A549 (cell line): ENCODE data around the gene DPPA2. TPM values are rescaled to one million over a fixed set of nuclear protein-coding genes. Genes with fewer than 3 reads are reported as not detected.
A peak's percentile ranks its signal among the peaks of the same experiment; 100 is the strongest.

Experiments
- BHLHE40 ChIP-seq: IDR thresholded peaks from 2 replicates; pipeline ENCODE4 v1.6.1; 2012; ENCODE audit warnings: low read depth, low read length, inconsistent platforms
- CBX2 ChIP-seq: fragments of 200-600 bp; sonication (generic); IDR thresholded peaks from 2 replicates; pipeline ENCODE4 v1.6.1; 2016; ENCODE audit warnings: low read depth, mild to moderate bottlenecking, borderline replicate concordance
- EHMT2 ChIP-seq: fragments of 200-600 bp; sonication (generic); IDR thresholded peaks from 2 replicates; pipeline ENCODE4 v1.6.1; 2016; ENCODE audit warnings: antibody characterized with exemption, low read depth, mild to moderate bottlenecking, moderate library complexity
- ELK1 ChIP-seq: fragments of 150-350 bp; IDR thresholded peaks from 2 replicates; pipeline ENCODE4 v1.6.1; 2014; ENCODE audit warnings: low read depth, mild to moderate bottlenecking, low read length
- EP300 ChIP-seq, 2 experiments: fragments of >200 bp; sonication (Bioruptor Twin); formaldehyde crosslinking; IDR thresholded peaks; 2 replicates in 1 of 2; 3 replicates in 1 of 2; pipeline ENCODE4 v1.6.1; 2016 to 2017
- FOSB ChIP-seq: fragments of 250-450 bp; sonication (Bioruptor Pico); IDR thresholded peaks from 2 replicates; pipeline ENCODE4 v1.5.0; 2020; ENCODE audit warnings: mild to moderate bottlenecking, moderate library complexity
- FOSL2 ChIP-seq, 2 experiments: fragments of 450-650 bp in 1 of 2; fragments of >200 bp in 1 of 2; sonication (Bioruptor Twin) in 1 of 2; formaldehyde crosslinking; IDR thresholded peaks; 2 replicates each; pipeline versions ENCODE4 v1.5.0 to v1.6.1; 2016 to 2020; ENCODE audit warnings: mild to moderate bottlenecking in 1 of 2, moderate library complexity in 1 of 2
- HDAC2 ChIP-seq: fragments of 200-600 bp; sonication (generic); IDR thresholded peaks from 2 replicates; pipeline ENCODE4 v1.6.1; 2016
- HES2 ChIP-seq: fragments of >200 bp; sonication (Bioruptor Twin); formaldehyde crosslinking; IDR thresholded peaks from 2 replicates; pipeline ENCODE4 v1.6.1; 2016
- HEYL ChIP-seq: fragments of 250-450 bp; sonication (Bioruptor Pico); IDR thresholded peaks from 2 replicates; pipeline ENCODE4 v1.8.0; 2021; ENCODE audit warnings: mild to moderate bottlenecking, moderate library complexity
- JUN ChIP-seq, 2 experiments: fragments of >200 bp; sonication (Bioruptor Twin); formaldehyde crosslinking; IDR thresholded peaks; 2 replicates in 1 of 2; 3 replicates in 1 of 2; pipeline ENCODE4 v1.6.1; 2016 to 2017
- KDM5A ChIP-seq: fragments of 200-600 bp; sonication (generic); IDR thresholded peaks from 2 replicates; pipeline ENCODE4 v1.6.1; 2016; ENCODE audit warnings: antibody characterized with exemption, mild to moderate bottlenecking
- MAZ ChIP-seq: fragments of 150-350 bp; IDR thresholded peaks from 2 replicates; pipeline ENCODE4 v1.6.1; 2014; ENCODE audit warnings: antibody characterized with exemption, low read depth, low read length, borderline replicate concordance
- NPAS2 ChIP-seq: fragments of 250-450 bp; sonication (Bioruptor Pico); IDR thresholded peaks from 2 replicates; pipeline ENCODE4 v1.8.0; 2022; ENCODE audit warnings: mild to moderate bottlenecking, moderate library complexity, borderline replicate concordance
- NR3C1 ChIP-seq: fragments of >200 bp; sonication (Bioruptor Twin); formaldehyde crosslinking; IDR thresholded peaks from 3 replicates; pipeline ENCODE4 v1.6.1; 2017
- PHF8 ChIP-seq: fragments of 200-600 bp; sonication (generic); IDR thresholded peaks from 2 replicates; pipeline ENCODE4 v1.6.1; 2016; ENCODE audit warnings: low read depth, mild to moderate bottlenecking, antibody characterized with exemption, moderate library complexity, borderline replicate concordance
- POLR2A ChIP-seq: IDR thresholded peaks from 2 replicates; pipeline ENCODE4 v1.6.1; 2012; ENCODE audit warnings: mild to moderate bottlenecking, low read length
- RAD21 ChIP-seq, 2 experiments: fragments of >200 bp in 1 of 2; sonication (Bioruptor Twin) in 1 of 2; formaldehyde crosslinking in 1 of 2; IDR thresholded peaks in 1 of 2; conservative IDR thresholded peaks in 1 of 2; 2 replicates in 1 of 2; 3 replicates in 1 of 2; pipeline ENCODE4 v1.6.1; 2012 to 2018; ENCODE audit warnings: inconsistent platforms in 1 of 2
- RARB ChIP-seq: fragments of 250-450 bp; sonication (Bioruptor Pico); IDR thresholded peaks from 2 replicates; pipeline ENCODE4 v1.8.0; 2021; ENCODE audit warnings: mild to moderate bottlenecking, moderate library complexity
- RFX5 ChIP-seq: fragments of 450-650 bp; IDR thresholded peaks from 2 replicates; pipeline ENCODE4 v1.7.1; 2014; ENCODE audit warnings: antibody characterized with exemption, mild to moderate bottlenecking, moderate library complexity
- RNF2 ChIP-seq: fragments of 200-600 bp; sonication (generic); IDR thresholded peaks from 2 replicates; pipeline ENCODE4 v1.6.1; 2016; ENCODE audit warnings: low read depth, mild to moderate bottlenecking, antibody characterized with exemption, moderate library complexity, borderline replicate concordance
- SREBF2 ChIP-seq: fragments of 450-650 bp; IDR thresholded peaks from 2 replicates; pipeline ENCODE4 v1.6.1; 2014; ENCODE audit warnings: mild to moderate bottlenecking, moderate library complexity
- TFCP2L1 ChIP-seq: fragments of 250-450 bp; sonication (Bioruptor Pico); IDR thresholded peaks from 2 replicates; pipeline ENCODE4 v1.5.0; 2021; ENCODE audit warnings: mild to moderate bottlenecking
- USF2 ChIP-seq: fragments of 450-650 bp; IDR thresholded peaks from 2 replicates; pipeline ENCODE4 v1.6.1; 2014; ENCODE audit warnings: antibody characterized with exemption
- polyA plus RNA-seq, 4 experiments: library from polyadenylated mRNA; depleted of rRNA in 3 of 4; stranded (reverse); fragments of >200 nt; fragmentation: RNase III in 1 of 4; extraction: RNeasy Plus Mini Kit Qiagen cat#74134 plus additional on column Dnase treatment in 1 of 4; gene quantifications; 2 replicates in 3 of 4; 3 replicates in 1 of 4; pipeline ENCODE4 v1.2.3, GENCODE V29; 2011 to 2017
- TF ChIP-seq, protein P1 (sequence below): fragments of 250-450 bp; sonication (Bioruptor Pico); IDR thresholded peaks from 2 replicates; pipeline ENCODE4 v1.5.0; 2021; ENCODE audit warnings: mild to moderate bottlenecking, moderate library complexity, borderline replicate concordance
- TF ChIP-seq, protein P2 (sequence below): fragments of 200-600 bp; sonication (generic); IDR thresholded peaks from 2 replicates; pipeline ENCODE4 v1.6.1; 2016; ENCODE audit warnings: antibody characterized with exemption, mild to moderate bottlenecking, moderate library complexity
- TF ChIP-seq, protein P3 (sequence below): fragments of >200 bp; sonication (Bioruptor Twin); formaldehyde crosslinking; IDR thresholded peaks from 3 replicates; pipeline ENCODE4 v1.5.1; 2016

DPPA2 gene
- polyA plus RNA-seq, 2 of the 4 experiments (the other 2 are of a cell fraction) = not detected

DNA sequence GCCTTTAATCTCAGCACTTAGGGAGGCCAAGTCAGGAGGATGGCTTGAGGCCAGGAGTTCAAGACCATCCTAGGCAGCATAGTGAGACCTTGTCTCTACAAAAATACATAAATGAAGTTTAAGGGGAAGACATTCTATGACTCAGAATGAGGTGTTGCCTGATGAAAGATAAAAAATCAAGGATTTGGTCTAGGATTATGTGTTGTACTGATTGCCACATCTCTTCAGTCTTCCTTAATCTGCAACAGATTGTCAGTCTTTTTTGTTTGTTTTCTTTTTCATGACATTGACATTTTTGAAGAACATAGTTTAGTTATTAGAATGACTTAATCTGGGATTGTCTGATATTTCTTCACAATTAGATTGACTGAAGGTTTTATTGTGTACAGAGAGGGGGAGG is 47.3 kb upstream of the DPPA2 start (continued):
- no peak; a peak in 1 of 5 replicates for TF ChIP-seq RAD21 (conservative IDR thresholded peaks at IDR 0.05 in 1 of 2, IDR thresholded peaks at IDR 0.05 in 1 of 2)
- no peak for TF ChIP-seq RFX5
- no peak for TF ChIP-seq KDM5A
- no peak; a peak in 1 of 5 replicates for TF ChIP-seq JUN (IDR thresholded peaks at IDR 0.05)
- TF ChIP-seq EP300 (IDR thresholded peaks at IDR 0.05) = peak in 1 of 2 experiments; percentile 38; a peak in 1 of 5 replicates
- TF ChIP-seq RARB = no peak
- TF ChIP-seq BHLHE40 = no peak
- no peak for TF ChIP-seq TFCP2L1
- TF ChIP-seq FOSB (CRISPR knock-in tag) = no peak
- TF ChIP-seq NR3C1 = no peak
- TF ChIP-seq MAZ = no peak
- TF ChIP-seq, protein P1, sequence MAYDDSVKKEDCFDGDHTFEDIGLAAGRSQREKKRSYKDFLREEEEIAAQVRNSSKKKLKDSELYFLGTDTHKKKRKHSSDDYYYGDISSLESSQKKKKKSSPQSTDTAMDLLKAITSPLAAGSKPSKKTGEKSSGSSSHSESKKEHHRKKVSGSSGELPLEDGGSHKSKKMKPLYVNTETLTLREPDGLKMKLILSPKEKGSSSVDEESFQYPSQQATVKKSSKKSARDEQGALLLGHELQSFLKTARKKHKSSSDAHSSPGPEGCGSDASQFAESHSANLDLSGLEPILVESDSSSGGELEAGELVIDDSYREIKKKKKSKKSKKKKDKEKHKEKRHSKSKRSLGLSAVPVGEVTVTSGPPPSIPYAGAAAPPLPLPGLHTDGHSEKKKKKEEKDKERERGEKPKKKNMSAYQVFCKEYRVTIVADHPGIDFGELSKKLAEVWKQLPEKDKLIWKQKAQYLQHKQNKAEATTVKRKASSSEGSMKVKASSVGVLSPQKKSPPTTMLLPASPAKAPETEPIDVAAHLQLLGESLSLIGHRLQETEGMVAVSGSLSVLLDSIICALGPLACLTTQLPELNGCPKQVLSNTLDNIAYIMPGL (CRISPR knock-in tag) = no peak
- TF ChIP-seq HDAC2 = no peak
- no peak for TF ChIP-seq HEYL (CRISPR knock-in tag)
- no peak for TF ChIP-seq PHF8
- TF ChIP-seq EHMT2 = no peak
- no peak for TF ChIP-seq RNF2
- TF ChIP-seq ELK1 = no peak
- no peak for TF ChIP-seq CBX2
- TF ChIP-seq SREBF2 = no peak
- TF ChIP-seq POLR2A = no peak
- TF ChIP-seq USF2 = no peak
- TF ChIP-seq, protein P2, sequence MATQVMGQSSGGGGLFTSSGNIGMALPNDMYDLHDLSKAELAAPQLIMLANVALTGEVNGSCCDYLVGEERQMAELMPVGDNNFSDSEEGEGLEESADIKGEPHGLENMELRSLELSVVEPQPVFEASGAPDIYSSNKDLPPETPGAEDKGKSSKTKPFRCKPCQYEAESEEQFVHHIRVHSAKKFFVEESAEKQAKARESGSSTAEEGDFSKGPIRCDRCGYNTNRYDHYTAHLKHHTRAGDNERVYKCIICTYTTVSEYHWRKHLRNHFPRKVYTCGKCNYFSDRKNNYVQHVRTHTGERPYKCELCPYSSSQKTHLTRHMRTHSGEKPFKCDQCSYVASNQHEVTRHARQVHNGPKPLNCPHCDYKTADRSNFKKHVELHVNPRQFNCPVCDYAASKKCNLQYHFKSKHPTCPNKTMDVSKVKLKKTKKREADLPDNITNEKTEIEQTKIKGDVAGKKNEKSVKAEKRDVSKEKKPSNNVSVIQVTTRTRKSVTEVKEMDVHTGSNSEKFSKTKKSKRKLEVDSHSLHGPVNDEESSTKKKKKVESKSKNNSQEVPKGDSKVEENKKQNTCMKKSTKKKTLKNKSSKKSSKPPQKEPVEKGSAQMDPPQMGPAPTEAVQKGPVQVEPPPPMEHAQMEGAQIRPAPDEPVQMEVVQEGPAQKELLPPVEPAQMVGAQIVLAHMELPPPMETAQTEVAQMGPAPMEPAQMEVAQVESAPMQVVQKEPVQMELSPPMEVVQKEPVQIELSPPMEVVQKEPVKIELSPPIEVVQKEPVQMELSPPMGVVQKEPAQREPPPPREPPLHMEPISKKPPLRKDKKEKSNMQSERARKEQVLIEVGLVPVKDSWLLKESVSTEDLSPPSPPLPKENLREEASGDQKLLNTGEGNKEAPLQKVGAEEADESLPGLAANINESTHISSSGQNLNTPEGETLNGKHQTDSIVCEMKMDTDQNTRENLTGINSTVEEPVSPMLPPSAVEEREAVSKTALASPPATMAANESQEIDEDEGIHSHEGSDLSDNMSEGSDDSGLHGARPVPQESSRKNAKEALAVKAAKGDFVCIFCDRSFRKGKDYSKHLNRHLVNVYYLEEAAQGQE = no peak
- peak; percentile 55; the same call in 1 of the 2 replicates for TF ChIP-seq HES2
- TF ChIP-seq, protein P3, sequence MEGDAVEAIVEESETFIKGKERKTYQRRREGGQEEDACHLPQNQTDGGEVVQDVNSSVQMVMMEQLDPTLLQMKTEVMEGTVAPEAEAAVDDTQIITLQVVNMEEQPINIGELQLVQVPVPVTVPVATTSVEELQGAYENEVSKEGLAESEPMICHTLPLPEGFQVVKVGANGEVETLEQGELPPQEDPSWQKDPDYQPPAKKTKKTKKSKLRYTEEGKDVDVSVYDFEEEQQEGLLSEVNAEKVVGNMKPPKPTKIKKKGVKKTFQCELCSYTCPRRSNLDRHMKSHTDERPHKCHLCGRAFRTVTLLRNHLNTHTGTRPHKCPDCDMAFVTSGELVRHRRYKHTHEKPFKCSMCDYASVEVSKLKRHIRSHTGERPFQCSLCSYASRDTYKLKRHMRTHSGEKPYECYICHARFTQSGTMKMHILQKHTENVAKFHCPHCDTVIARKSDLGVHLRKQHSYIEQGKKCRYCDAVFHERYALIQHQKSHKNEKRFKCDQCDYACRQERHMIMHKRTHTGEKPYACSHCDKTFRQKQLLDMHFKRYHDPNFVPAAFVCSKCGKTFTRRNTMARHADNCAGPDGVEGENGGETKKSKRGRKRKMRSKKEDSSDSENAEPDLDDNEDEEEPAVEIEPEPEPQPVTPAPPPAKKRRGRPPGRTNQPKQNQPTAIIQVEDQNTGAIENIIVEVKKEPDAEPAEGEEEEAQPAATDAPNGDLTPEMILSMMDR = no peak
- no peak for TF ChIP-seq NPAS2 (CRISPR knock-in tag)
- TF ChIP-seq FOSL2 (IDR thresholded peaks at IDR 0.05) = peak; percentile 62; the same call in 1 of the 2 replicates
- TF ChIP-seq FOSL2 (CRISPR knock-in tag; IDR thresholded peaks at IDR 0.05) = peak; percentile 38; the same call in 1 of the 2 replicates
